Mucosa of gallbladder (tissue), 1 donor: ENCODE data around the gene FAM227A. TPM values are rescaled to one million over a fixed set of nuclear protein-coding genes. Genes with fewer than 3 reads are reported as not detected.
"Not testable (repeated sequence)": the region's sequence is repeated elsewhere in the genome, so short reads cannot be mapped to it uniquely, and the experiment has no call there.

Experiments
- DNase-seq: peaks from one replicate; pipeline ENCODE4 v3.0.0-alpha.2; 2020; ENCODE audit warnings: low spot score
- total RNA-seq: library from RNA; stranded (reverse); gene quantifications from one replicate; pipeline ENCODE4 v1.2.1, GENCODE V29; 2021
- donor health status: DM: no; HTN: no; CAD: no.

The FAM227A gene
- total RNA-seq, 1 donor from 2014 or later = 5.1 TPM

- no peak for DNase-seq
These were observed 1.1 kb upstream of the FAM227A start for GRCh38 chr22:38657045-38657909.

GRCh38 chr22:38655519-38656255 is 505 bp downstream of the FAM227A start:
- no peak for DNase-seq

- no peak for DNase-seq
These were observed 2.5 kb downstream of the FAM227A start for GRCh38 chr22:38653741-38654140.

GRCh38 chr22:38652859-38653258 is 3.3 kb downstream of the FAM227A start:
- no peak for DNase-seq

- DNase-seq = no peak
These were observed 6.2 kb downstream of the FAM227A start for GRCh38 chr22:38649841-38650522.

- DNase-seq = no peak
These were observed 10.8 kb downstream of the FAM227A start for GRCh38 chr22:38645430-38645829.

- not testable (repeated sequence) for DNase-seq
These were observed 11.9 kb downstream of the FAM227A start for GRCh38 chr22:38644245-38644644.

GRCh38 chr22:38641476-38642040 is 14.6 kb downstream of the FAM227A start:
- no peak for DNase-seq

- no peak for DNase-seq
These were observed 17.5 kb downstream of the FAM227A start for GRCh38 chr22:38638728-38639127.

- no peak for DNase-seq
These were observed 18.0 kb downstream of the FAM227A start for GRCh38 chr22:38638216-38638615.

GRCh38 chr22:38632528-38632927 is 23.7 kb downstream of the FAM227A start:
- DNase-seq = no peak

- DNase-seq = no peak
These were observed 24.5 kb downstream of the FAM227A start for GRCh38 chr22:38631724-38632123.

GRCh38 chr22:38629108-38629507 is 27.1 kb downstream of the FAM227A start:
- DNase-seq = no peak

GRCh38 chr22:38628444-38628843 is 27.7 kb downstream of the FAM227A start:
- no peak for DNase-seq

GRCh38 chr22:38623351-38623750 is 32.8 kb downstream of the FAM227A start:
- no peak for DNase-seq

- no peak for DNase-seq
These were observed 37.5 kb downstream of the FAM227A start for GRCh38 chr22:38618682-38619081.

- DNase-seq = no peak
These were observed 37.9 kb downstream of the FAM227A start for GRCh38 chr22:38618258-38618657.

- not testable (repeated sequence) for DNase-seq
These were observed 41.2 kb downstream of the FAM227A start for GRCh38 chr22:38615064-38615405.

- no peak for DNase-seq
These were observed 41.7 kb downstream of the FAM227A start for GRCh38 chr22:38614332-38615063.

GRCh38 chr22:38613588-38613987 is 42.6 kb downstream of the FAM227A start:
- DNase-seq = no peak

GRCh38 chr22:38612217-38613006 is 43.8 kb downstream of the FAM227A start:
- no peak for DNase-seq
